GM13976 (cell line): ENCODE results near the gene POLR2I.
A peak's percentile ranks its signal among the peaks of the same experiment; 100 is the strongest.
"Not testable (repeated sequence)": the region's sequence is repeated elsewhere in the genome, so short reads cannot be mapped to it uniquely, and the experiment has no call there.

Experiments used
- DNase-seq: peaks from one replicate; pipeline ENCODE4 v3.0.0; 2012; ENCODE audit warnings: low spot score
- CTCF ChIP-seq: IDR thresholded peaks from 2 replicates; pipeline ENCODE4 v1.5.1; 2012; ENCODE audit warnings: borderline replicate concordance, mild to moderate bottlenecking; ENCODE audit not compliant: insufficient read depth; ENCODE audit errors: extremely low read depth, missing control alignments, control extremely low read depth
- in situ Hi-C: fragments of 300-500 bp; cut with MboI; formaldehyde crosslinking; loops from one replicate; pipeline ENCODE4 v1.12.0; 2022; ENCODE audit warnings: low sequenced_read_pairs, mixed read lengths, inconsistent platforms; ENCODE audit not compliant: unreplicated experiment

POLR2I gene

GRCh38 chr19:36141039-36141927, 26.6 kb upstream of the POLR2I start:
- in situ Hi-C loops = no loop called here
- TF ChIP-seq CTCF = no peak
- peak; percentile 95 for DNase-seq

- DNase-seq = peak; percentile 82
- in situ Hi-C loops = no loop called here
- no peak for TF ChIP-seq CTCF
Observed at GRCh38 chr19:36140304-36141038, 25.8 kb upstream of the POLR2I start.

- peak; percentile 98 for DNase-seq
- TF ChIP-seq CTCF = no peak
- in situ Hi-C loops = no loop called here
Observed at GRCh38 chr19:36139473-36140303, 25.0 kb upstream of the POLR2I start, which contains the start of gene CAPNS1. TSS of gene CAPNS1 (plus strand) at chr19:36140066. CDS start at chr19:36141012, 946 bp downstream.

- no peak for DNase-seq
- in situ Hi-C loops = no loop called here
- no peak for TF ChIP-seq CTCF
Observed at GRCh38 chr19:36139120-36139472, 24.4 kb upstream of the POLR2I start.

- in situ Hi-C loops = no loop called here
- peak; percentile 12 for DNase-seq
- no peak for TF ChIP-seq CTCF
Observed at GRCh38 chr19:36136964-36137686, 22.4 kb upstream of the POLR2I start.

- DNase-seq, in situ Hi-C loops: not testable (repeated sequence)
Observed at GRCh38 chr19:36134867-36135266, 20.2 kb upstream of the POLR2I start.

- in situ Hi-C loops, DNase-seq: not testable (repeated sequence)
Observed at GRCh38 chr19:36131221-36131620, 16.5 kb upstream of the POLR2I start.
